Activated T-cell treated with anti-CD3 and anti-CD28 coated beads, Interleukin-2, amount 50 U/mL, for 72 hours (primary cell): Measurements from ENCODE around the gene MCL1. TPM values are rescaled to one million over a fixed set of nuclear protein-coding genes. Genes with fewer than 3 reads are reported as not detected.

ENCODE experiments used
- ATAC-seq, 2 donors: fragments of 150-1000 bp; cut with Tn5 transposase; replicated peaks in 1 of 2; 2 replicates each; pipeline ENCODE4 v1.10.0; 2021; ENCODE audit warnings: moderate library complexity in 2 of 2, mild to moderate bottlenecking in 1 of 2
- DNase-seq, 2 donors: peaks; one replicate each; pipeline ENCODE4 v3.0.0; 2021 to 2022; ENCODE audit warnings: mixed read lengths in 1 of 2
- H3K27ac Mint-ChIP-seq: one replicate; pipeline ENCODE4 v1.8.0; 2022; ENCODE audit warnings: mild to moderate bottlenecking, moderate library complexity, mixed read lengths
- H3K27me3 Mint-ChIP-seq: one replicate; pipeline ENCODE4 v1.8.0; 2022; ENCODE audit warnings: low read depth, mixed read lengths
- H3K36me3 Mint-ChIP-seq, 2 donors: one replicate each; pipeline ENCODE4 v1.8.0; 2022; ENCODE audit warnings: mixed read lengths in 2 of 2, mild to moderate bottlenecking in 1 of 2; ENCODE audit not compliant: insufficient read depth in 2 of 2
- H3K4me1 Mint-ChIP-seq: one replicate; pipeline ENCODE4 v1.8.0; 2022; ENCODE audit warnings: low read depth, mixed read lengths
- H3K4me3 Mint-ChIP-seq, 2 donors: one replicate each; pipeline ENCODE4 v1.8.0; 2022; ENCODE audit warnings: mild to moderate bottlenecking in 2 of 2, mixed read lengths in 2 of 2, moderate library complexity in 2 of 2
- H3K9me3 Mint-ChIP-seq, 2 donors: one replicate each; pipeline ENCODE4 v1.8.0; 2022; ENCODE audit warnings: mixed read lengths in 2 of 2
- total RNA-seq, 2 donors: library from RNA; stranded (reverse); gene quantifications; one replicate each; pipeline ENCODE4 v1.2.3, GENCODE V29; 2022

Gene MCL1
- total RNA-seq, 2 donors from 2014 or later: 373 to 495 TPM

DNA sequence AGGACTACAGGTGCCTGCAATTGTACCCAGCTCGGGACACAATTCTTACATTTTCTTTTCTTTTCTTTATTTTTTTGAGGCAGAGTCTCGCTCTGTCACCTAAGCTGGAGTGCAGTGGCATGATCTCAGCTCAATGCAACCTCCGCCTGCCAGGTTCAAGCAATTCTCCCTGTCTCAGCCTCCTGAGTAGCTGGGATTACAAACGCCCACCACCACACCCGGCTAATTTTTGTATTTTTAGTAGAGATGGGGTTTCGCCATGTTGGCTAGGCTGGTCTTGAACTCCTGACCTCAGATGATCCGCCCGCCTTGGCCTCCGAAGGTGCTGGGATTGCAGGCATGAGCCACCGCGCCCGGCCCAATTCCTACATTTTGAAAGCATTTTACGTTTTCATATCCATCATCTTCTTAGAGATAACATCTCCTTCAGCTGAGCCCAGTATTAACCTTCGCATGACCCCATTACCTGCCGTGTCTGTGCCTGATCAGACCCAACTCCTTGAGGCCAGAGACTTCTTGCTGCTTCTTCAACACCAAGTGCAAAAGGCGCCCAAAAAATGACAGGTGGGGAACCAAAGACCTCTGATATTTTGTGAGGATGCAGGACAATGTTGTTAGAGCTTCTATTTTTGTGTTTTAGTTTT lies 33.0 kb downstream of the MCL1 start:
- H3K9me3 Mint-ChIP-seq: no peaks in the 10 kb centered on the region
- no peak for ATAC-seq
- no peak for DNase-seq
- no peak overlapping the region for H3K4me3 Mint-ChIP-seq
- H3K4me1 Mint-ChIP-seq: peaks cover 20% of the 10 kb centered on the region
- H3K36me3 Mint-ChIP-seq: no peaks in the 10 kb centered on the region
- peak overlapping the region; percentile 42 for H3K27ac Mint-ChIP-seq
- H3K27me3 Mint-ChIP-seq: peaks cover 36% of the 10 kb centered on the region

DNA sequence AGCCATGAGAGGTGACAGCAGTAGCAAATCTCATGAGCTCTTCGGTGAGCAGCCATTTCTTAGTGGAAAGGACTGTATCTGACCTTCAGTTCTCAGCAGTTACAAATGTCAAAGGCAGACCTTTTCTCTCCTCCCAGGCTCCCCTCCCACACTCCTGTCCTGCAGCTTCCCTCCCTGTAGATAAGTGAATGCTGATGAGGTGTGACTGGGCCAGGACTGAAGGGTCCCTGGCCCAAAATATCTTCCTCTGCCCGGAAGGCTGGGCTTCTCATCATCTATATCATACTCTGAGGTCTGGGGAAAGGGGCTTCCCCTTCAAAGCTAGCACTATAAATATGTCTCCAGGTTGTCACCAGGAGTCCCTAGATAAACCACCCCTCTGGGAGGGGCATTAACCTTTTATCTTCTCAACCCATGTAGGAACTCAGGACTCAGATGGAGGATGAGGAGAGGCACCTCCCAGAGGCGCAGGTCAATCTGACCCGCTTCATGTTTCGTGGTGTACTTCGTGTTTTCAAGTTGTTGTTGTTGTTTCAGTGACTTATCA lies 33.9 kb downstream of the MCL1 start:
- DNase-seq (no peak), ATAC-seq (no peak)
- Mint-ChIP-seq H3K4me3 (no peak overlapping the region), H3K27me3 (peaks cover 31% of the 10 kb centered on the region), H3K9me3 (no peaks in the 10 kb centered on the region), H3K4me1 (peaks cover 11% of the 10 kb centered on the region), H3K27ac (no peak overlapping the region), H3K36me3 (no peaks in the 10 kb centered on the region)

DNA sequence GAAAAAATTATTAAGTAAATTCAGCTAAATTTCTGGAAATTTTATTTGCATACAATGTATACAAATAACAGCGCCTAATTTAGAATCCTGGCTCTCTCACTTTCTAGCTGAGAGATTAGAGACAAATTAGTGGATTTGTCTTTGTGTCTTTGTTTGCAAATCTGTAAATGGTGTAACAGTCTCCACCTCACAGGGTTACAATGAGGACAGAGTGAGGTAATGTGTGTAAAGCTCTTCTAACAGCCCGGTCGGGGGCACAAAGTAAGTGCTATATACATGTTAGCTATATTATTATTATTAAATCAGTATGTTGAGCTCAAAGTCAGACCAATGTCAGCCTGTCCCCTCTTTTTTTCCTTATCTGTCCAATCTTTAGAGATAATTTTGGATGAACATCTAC lies 35.2 kb downstream of the MCL1 start:
- H3K27ac Mint-ChIP-seq: no peak overlapping the region
- no peaks in the 10 kb centered on the region for H3K36me3 Mint-ChIP-seq
- DNase-seq (no peak), ATAC-seq (no peak)
- H3K9me3 Mint-ChIP-seq: no peaks in the 10 kb centered on the region
- H3K4me3 Mint-ChIP-seq: no peak overlapping the region
- H3K4me1 Mint-ChIP-seq: peaks cover 4% of the 10 kb centered on the region
- peaks cover 25% of the 10 kb centered on the region for H3K27me3 Mint-ChIP-seq

DNA sequence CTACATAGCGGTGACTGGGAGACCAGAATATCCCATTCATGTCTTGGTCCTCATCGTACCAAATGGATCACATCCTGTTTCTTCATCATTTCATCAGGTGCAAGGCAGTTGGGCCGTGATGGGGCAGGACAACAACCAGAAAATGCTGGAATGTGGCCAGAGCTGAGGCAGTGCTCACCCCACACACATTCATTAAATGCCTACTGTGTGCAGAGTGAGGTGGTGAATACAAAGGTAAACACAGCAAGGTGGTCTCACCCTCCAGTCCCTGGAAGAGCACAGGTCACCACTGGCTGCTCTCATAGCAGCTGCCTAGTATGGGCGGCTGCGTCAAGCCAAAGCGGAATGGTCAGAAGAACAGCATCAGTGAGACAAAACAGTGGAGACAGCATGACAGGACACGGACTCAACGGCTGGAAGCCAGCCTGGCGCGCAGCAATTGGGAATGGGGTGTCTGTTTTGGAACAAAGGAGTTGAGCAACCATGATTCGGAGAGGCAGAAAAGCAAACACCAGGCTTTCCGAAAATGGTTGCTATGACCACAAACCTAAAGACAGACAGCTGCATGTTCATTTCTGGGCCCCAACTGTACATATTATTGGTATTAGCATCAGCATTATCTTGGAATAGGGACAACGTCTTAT lies 35.8 kb downstream of the MCL1 start:
- ATAC-seq (no peak), DNase-seq (no peak)
- Mint-ChIP-seq H3K27ac (no peak overlapping the region), H3K4me3 (no peak overlapping the region), H3K4me1 (peaks cover 4% of the 10 kb centered on the region), H3K36me3 (no peaks in the 10 kb centered on the region), H3K27me3 (peaks cover 25% of the 10 kb centered on the region), H3K9me3 (no peaks in the 10 kb centered on the region)

DNA sequence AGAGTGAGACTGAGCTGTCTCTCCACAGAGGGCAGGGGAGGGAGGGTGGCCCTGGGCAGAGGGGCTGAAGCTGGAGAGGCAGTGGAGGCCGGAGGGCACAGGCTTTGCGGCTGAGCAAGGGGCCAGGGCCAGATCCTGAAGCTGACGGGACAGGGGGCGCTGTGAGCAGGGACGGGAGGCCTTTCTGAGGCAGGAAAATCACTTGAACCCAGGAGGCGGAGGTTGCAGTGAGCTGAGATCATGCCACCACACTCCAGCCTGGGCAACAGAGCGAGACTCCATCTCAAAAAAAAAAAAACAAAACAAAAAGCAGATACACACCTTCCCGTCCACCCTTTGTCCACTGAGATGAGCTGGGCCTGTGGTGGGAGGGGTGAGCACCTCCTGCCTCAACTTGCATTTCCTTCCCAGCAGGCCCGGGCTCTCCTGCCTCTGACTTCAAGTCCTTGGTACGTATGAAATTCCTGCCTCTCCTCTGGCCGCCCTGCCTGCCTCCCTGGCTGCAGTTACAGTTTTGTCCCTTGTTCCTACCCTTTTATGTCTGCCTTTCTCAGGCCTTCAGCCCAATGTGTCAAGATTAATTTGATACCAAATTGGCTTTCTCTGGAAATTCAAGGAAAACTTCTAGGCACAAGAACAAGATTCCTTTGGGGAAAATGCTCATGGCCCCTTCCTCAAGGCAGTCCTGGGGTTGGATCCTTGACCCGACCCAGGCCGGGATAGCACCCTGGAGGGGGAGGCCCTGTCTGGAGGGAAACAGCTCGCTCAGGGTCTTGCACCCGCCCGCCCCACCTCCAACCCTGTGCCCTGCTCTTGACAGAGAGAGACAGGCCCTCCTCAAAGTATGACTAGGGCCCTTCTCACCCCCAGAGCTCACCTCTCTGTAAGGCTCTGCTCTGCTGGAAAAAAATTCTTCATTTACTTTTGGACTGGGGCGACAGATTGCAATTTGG lies 41.4 kb downstream of the MCL1 start:
- Mint-ChIP-seq H3K27me3 (no peaks in the 10 kb centered on the region), H3K36me3 (no peaks in the 10 kb centered on the region), H3K27ac (no peak overlapping the region), H3K9me3 (no peaks in the 10 kb centered on the region), H3K4me1 (no peaks in the 10 kb centered on the region), H3K4me3 (no peak overlapping the region)
- ATAC-seq (no peak), DNase-seq (no peak)

DNA sequence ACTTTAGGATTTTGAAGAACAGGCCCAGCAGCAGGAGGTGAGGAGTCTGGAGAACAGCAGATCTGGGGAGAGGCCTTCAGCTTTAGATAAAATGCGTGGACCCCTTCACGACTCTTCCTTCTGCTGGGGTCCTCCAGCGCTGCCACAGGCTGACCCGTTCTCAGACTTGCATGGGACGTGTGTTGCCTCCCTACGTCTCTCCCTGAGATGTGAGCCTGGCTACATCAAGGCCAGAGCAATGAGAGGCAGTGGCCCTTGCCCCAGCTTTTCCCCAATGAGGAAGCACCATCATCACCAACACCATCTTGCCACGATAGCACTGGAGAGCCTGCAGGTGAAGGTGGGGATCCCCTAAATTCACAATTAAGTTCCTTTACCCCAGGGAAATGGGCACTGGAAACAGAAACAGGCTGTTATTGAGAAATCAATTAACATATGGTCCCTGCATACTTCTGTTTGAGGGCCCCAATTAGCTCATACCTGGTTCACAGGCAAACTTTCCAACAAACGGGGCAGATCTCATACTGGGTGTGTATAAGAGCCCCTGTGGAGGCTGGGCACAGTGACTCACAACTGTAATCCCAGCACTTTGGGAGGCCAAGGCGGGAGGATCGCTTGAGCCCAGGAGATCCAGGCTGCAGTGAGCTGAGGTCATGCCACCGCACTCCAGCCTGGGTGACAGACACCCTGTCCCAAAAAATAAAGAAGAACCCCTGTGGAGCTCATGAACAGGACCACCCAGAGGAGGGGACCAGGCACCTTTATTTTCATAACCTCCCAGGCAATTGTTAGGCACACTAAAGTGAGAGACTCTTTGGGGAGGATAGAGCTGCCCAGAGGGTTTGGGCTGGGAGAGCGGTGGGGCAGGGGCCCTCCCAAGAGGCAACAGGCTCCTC lies 42.3 kb downstream of the MCL1 start:
- H3K27ac Mint-ChIP-seq: no peak overlapping the region

DNA sequence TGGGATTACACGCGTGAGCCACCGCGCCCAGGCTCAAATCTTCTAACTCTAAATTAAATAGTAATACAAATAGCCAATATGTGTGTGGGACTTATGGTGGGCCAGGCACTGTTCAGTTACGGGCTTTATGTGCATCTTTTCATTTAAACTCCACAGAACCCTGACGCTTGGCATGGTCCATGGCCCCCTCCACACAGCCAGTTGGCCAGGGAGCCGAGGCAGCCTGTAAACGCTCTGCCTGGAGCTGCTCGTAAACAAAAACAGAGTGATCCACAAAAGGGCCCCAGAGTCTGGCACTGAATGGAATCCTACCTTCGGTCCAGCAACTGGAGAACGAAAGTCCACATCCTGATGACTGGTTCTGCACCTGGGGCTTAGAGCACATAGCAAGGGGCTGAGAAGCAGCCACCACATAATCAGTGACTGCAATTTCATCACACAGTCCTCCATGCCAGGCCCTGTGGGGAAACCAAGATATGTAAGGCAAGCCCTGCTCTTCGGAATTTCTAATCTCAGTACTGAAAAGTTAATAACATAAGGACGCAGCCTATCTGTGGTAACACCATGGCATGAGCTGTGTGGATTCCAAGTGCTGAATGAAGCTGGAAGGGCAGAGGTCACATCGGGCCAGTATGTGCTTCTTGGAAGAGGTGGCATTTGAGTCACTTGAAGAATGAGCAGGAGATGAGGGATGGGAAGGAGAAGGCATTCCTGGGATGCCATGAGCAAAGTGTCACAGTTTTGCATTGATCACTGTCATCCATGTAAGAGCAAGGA lies 43.7 kb downstream of the MCL1 start:
- ATAC-seq (no peak), DNase-seq (no peak)
- no peaks in the 10 kb centered on the region for H3K27me3 Mint-ChIP-seq
- no peaks in the 10 kb centered on the region for H3K9me3 Mint-ChIP-seq
- H3K4me3 Mint-ChIP-seq: no peak overlapping the region
- H3K27ac Mint-ChIP-seq: no peak overlapping the region
- no peaks in the 10 kb centered on the region for H3K36me3 Mint-ChIP-seq
- no peaks in the 10 kb centered on the region for H3K4me1 Mint-ChIP-seq

More for the DNA sequence above, 42.3 kb downstream of the MCL1 start:
- no peaks in the 10 kb centered on the region for H3K4me1 Mint-ChIP-seq
- no peak for DNase-seq
- H3K27me3 Mint-ChIP-seq: no peaks in the 10 kb centered on the region
- H3K36me3 Mint-ChIP-seq: no peaks in the 10 kb centered on the region
- no peaks in the 10 kb centered on the region for H3K9me3 Mint-ChIP-seq
- ATAC-seq: no peak
- H3K4me3 Mint-ChIP-seq: no peak overlapping the region

DNA sequence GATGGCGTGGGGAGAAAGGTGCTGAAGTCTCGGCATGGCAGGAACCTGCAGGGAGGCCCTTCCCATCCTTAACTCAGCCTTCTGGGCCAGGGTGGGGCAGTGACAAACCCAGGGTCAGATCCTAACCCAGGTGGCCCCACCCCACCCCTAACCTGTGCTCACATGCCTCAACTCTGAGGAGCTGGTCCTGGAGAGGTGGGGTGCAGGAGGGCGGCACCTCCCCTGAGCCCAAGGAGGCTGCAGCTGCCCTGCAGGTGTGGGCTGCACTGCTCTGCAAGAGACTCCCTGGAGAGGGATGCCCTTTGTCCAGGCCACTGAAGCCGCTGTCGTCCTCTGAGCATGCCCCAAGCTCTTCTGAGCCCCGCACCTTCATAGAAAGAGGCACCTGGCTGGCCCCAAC lies 45.4 kb downstream of the MCL1 start:
- no peak overlapping the region for H3K4me3 Mint-ChIP-seq
- DNase-seq: no peak
- H3K4me1 Mint-ChIP-seq: no peaks in the 10 kb centered on the region
- ATAC-seq: no peak
- no peaks in the 10 kb centered on the region for H3K27me3 Mint-ChIP-seq
- H3K9me3 Mint-ChIP-seq: no peaks in the 10 kb centered on the region
- H3K36me3 Mint-ChIP-seq: no peaks in the 10 kb centered on the region
- H3K27ac Mint-ChIP-seq: no peak overlapping the region

DNA sequence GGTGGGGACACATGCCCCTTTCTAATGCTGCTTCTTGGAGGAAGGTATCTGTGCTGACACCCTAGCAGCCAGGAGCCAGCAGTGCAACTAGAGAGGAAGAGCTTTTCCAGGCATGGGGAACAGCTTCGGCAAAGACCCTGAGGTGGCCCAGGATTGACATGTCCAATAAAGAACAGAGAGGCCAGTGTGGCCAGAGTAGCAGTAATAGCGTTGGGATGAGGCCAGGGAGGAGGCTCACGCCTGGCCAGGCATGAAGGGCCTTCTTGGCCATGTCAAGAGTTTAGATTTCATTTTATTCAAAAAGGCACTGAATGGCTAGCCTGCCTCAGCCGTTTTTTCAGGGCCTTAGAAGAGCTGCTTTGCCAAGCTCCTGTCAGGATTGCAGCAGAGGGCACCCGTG lies 46.5 kb downstream of the MCL1 start:
- no peaks in the 10 kb centered on the region for H3K36me3 Mint-ChIP-seq
- H3K4me1 Mint-ChIP-seq: no peaks in the 10 kb centered on the region
- no peaks in the 10 kb centered on the region for H3K27me3 Mint-ChIP-seq
- ATAC-seq: no peak
- peak overlapping the region; percentile 9 for H3K27ac Mint-ChIP-seq
- no peaks in the 10 kb centered on the region for H3K9me3 Mint-ChIP-seq
- DNase-seq: no peak
- H3K4me3 Mint-ChIP-seq: no peak overlapping the region

DNA sequence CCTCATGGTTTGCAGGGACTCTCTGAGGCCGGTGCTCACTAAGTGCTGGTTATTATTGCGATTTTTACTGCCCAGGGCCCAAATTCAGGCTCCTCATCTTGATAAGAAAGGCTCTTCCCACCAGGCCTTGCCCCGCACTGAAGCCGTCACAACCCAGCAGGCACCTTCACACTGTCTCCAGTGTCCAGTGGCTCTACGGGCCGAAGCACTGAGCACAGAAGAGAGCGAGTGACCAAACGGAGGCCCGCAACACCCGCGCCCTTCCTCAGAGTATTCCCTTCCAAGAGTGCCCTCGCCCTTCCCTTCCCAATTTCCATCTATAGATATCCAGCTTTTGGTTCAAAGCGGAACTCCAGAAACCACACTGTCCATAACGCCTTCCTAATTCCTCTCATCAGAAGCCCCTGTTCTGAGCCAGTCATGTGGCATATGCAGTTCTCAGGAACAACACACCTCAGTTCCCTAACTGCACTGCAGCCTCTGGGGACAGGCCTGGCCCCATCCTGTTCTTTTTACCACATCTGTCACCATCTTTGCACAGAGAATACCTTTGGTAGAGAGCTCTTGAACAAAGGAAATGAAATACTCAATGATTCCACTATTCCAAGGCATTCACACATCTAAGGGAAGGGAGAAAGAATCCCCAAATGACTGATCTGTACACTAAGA lies 48.8 kb downstream of the MCL1 start:
- no peaks in the 10 kb centered on the region for H3K27me3 Mint-ChIP-seq
- no peaks in the 10 kb centered on the region for H3K36me3 Mint-ChIP-seq
- no peak overlapping the region for H3K4me3 Mint-ChIP-seq
- H3K9me3 Mint-ChIP-seq: no peaks in the 10 kb centered on the region
- DNase-seq: no peak
- H3K4me1 Mint-ChIP-seq: no peaks in the 10 kb centered on the region
- no peak overlapping the region for H3K27ac Mint-ChIP-seq
- ATAC-seq: no peak

DNA sequence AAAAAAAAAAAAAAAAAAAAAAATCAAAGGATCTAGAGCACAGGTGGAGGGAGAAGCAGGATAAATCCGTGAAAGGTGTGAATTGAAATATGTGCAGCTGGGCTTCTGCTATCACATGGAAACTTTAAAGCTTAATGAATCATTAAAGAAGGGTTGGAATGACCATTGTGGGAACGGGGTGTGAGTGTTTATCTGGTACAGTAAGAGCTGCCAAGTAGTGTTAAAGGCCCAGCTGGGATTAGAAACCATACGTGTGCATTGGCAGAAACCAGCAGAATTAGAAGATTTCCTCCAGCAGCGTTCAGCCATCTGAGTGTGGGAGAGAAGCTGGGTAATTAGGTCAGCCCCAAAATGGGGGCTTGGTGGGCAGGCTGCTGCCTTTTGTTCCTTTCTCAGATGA lies 50.4 kb downstream of the MCL1 start:
- Mint-ChIP-seq H3K36me3 (no peaks in the 10 kb centered on the region), H3K4me3 (no peak overlapping the region), H3K27me3 (no peaks in the 10 kb centered on the region), H3K9me3 (no peaks in the 10 kb centered on the region), H3K4me1 (no peaks in the 10 kb centered on the region), H3K27ac (no peak overlapping the region)
- no peak for ATAC-seq
- no peak for DNase-seq
